ENCODE data around the gene TRMT61A.
"Not testable (repeated sequence)": the region's sequence is repeated elsewhere in the genome, so short reads cannot be mapped to it uniquely, and the experiment has no call there.

TRMT61A gene

GRCh38 chr14:103523575-103523954, 5.4 kb upstream of the TRMT61A start:
- no peak for DNase-seq (ENCODE audit: low spot score)

GRCh38 chr14:103524002-103524935, 4.7 kb upstream of the TRMT61A start:
- no peak for DNase-seq (ENCODE audit: low spot score)

GRCh38 chr14:103525430-103526246, 3.4 kb upstream of the TRMT61A start:
- DNase-seq (ENCODE audit: low spot score), result not testable (repeated sequence)

- no peak for DNase-seq (ENCODE audit: low spot score)
These were observed 2.6 kb upstream of the TRMT61A start for GRCh38 chr14:103526247-103526913.

- DNase-seq (ENCODE audit: low spot score), result no peak
These were observed 2.1 kb upstream of the TRMT61A start for GRCh38 chr14:103526914-103527248.

GRCh38 chr14:103527408-103528145, 1.4 kb upstream of the TRMT61A start:
- no peak for DNase-seq (ENCODE audit: low spot score)

GRCh38 chr14:103528146-103528586, 830 bp upstream of the TRMT61A start:
- DNase-seq (ENCODE audit: low spot score), result peak; percentile 67

GRCh38 chr14:103529383-103530365, 678 bp downstream of the TRMT61A start:
- DNase-seq (ENCODE audit: low spot score), result no peak

GRCh38 chr14:103530390-103530789, 1.4 kb downstream of the TRMT61A start:
- no peak for DNase-seq (ENCODE audit: low spot score)

- no peak for DNase-seq (ENCODE audit: low spot score)
These were observed 1.8 kb downstream of the TRMT61A start for GRCh38 chr14:103530831-103531230.

GRCh38 chr14:103531421-103532215, 2.6 kb downstream of the TRMT61A start:
- DNase-seq (ENCODE audit: low spot score), result no peak

- DNase-seq (ENCODE audit: low spot score), result no peak
These were observed 3.5 kb downstream of the TRMT61A start for GRCh38 chr14:103532216-103533136.

GRCh38 chr14:103533137-103533998, 4.4 kb downstream of the TRMT61A start:
- DNase-seq (ENCODE audit: low spot score), result peak; percentile 38

- peak; percentile 81 for DNase-seq (ENCODE audit: low spot score)
These were observed 5.1 kb downstream of the TRMT61A start for GRCh38 chr14:103533999-103534575.

GRCh38 chr14:103534576-103535061, 5.6 kb downstream of the TRMT61A start:
- DNase-seq (ENCODE audit: low spot score), result peak; percentile 62

GRCh38 chr14:103535081-103535890, 6.3 kb downstream of the TRMT61A start:
- DNase-seq (ENCODE audit: low spot score), result no peak
